ENCODE data around the gene GAL. TPM values are rescaled to one million over a fixed set of nuclear protein-coding genes. Genes with fewer than 3 reads are reported as not detected.

GAL gene
- total RNA-seq, 1 experiment from 2014 or later: 65.2 TPM

DNA sequence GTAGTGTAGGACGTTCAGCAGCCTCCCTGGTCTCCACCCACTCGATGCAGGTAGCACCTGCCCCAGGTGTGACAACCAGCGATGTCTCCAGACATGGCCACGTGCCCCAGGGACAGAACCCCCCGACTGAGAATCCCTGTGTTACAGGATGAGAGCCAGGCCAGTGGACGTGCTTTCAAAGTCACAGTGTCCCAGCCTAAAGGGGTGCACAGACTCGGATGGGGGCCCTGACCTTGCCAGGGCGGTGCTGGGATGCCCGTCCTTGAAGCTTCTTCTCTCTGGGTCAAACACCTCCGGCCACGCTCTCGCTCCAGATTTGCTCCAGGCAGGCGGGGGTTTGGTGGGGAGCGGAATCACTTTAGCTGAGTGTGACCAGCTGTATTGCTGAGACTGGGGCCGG is 23.3 kb upstream of the GAL start:
- H3K23ac ChIP-seq (ENCODE audit: insufficient read length, low read depth, low read length): no peak overlapping the region
- no peak for TF ChIP-seq CTCF (conservative IDR thresholded peaks at IDR 0.05)
- H3K4ac ChIP-seq (ENCODE audit: low read depth, low read length): no peak overlapping the region
- H2BK20ac ChIP-seq (ENCODE audit: low read depth, low read length, poor library complexity, severe bottlenecking): no peak overlapping the region
- no peaks in the 10 kb centered on the region for H3K27me3 ChIP-seq (ENCODE audit: insufficient read depth, low read length)
- no peaks in the 10 kb centered on the region for H4K20me1 ChIP-seq (ENCODE audit: control insufficient read depth, insufficient read depth, insufficient read length)
- H3K9me3 ChIP-seq (ENCODE audit: control insufficient read depth, low read depth, low read length): no peaks in the 10 kb centered on the region
- H2BK120ac ChIP-seq (ENCODE audit: low read depth, low read length, poor library complexity, severe bottlenecking): no peak overlapping the region
- H4K8ac ChIP-seq (replicated peaks; ENCODE audit: insufficient read length, low read depth, low read length): no peak overlapping the region
- no peak overlapping the region for H3K14ac ChIP-seq (ENCODE audit: insufficient read depth, low read length)
- H3K18ac ChIP-seq (ENCODE audit: insufficient read length, low read depth, low read length): no peak overlapping the region
- Mint-ChIP-seq H3K36me3 (ENCODE audit: insufficient read depth in 1 of 3, low read depth in 3 of 3) (no peaks in the 10 kb centered on the region), H3K27me3 (ENCODE audit: low read depth) (peaks cover 4% of the 10 kb centered on the region), H3K4me1 (no peaks in the 10 kb centered on the region), H3K4me3 (no peak overlapping the region), H3K9me3 (peaks cover 3 to 6% of the 10 kb centered on the region in 2 experiments; a peak in 3 of 5 replicates), H3K27ac (no peak overlapping the region)
- H3K27ac ChIP-seq (ENCODE audit: insufficient read length, low read depth, low read length): no peak overlapping the region
- no peaks in the 10 kb centered on the region for H3K4me1 ChIP-seq (ENCODE audit: insufficient read depth, low read length)
- H3K79me2 ChIP-seq (ENCODE audit: insufficient read depth, low read length): no peaks in the 10 kb centered on the region
- H3K9ac ChIP-seq (ENCODE audit: extremely low read depth, insufficient read length, low read length): no peak overlapping the region
- no peaks in the 10 kb centered on the region for H3K79me1 ChIP-seq (ENCODE audit: insufficient read depth, low read depth, low read length, poor library complexity, severe bottlenecking)
- no peak overlapping the region for H4K5ac ChIP-seq (ENCODE audit: insufficient read length, low read depth, low read length)
- H2BK15ac ChIP-seq (ENCODE audit: low read depth, low read length): no peak overlapping the region
- DNase-seq: no peak
- H4K91ac ChIP-seq (ENCODE audit: insufficient read length, low read depth, low read length): no peak overlapping the region
- H3K4me2 ChIP-seq (ENCODE audit: insufficient read depth, insufficient read length, low read length): no peak overlapping the region
- no peak overlapping the region for H3T11ph ChIP-seq (ENCODE audit: low read length)
- H3K23me2 ChIP-seq (ENCODE audit: insufficient read length, low read depth, low read length, poor library complexity, severe bottlenecking): no peaks in the 10 kb centered on the region
- no peak overlapping the region for H2BK5ac ChIP-seq (ENCODE audit: insufficient read length, low read length)
- H3K56ac ChIP-seq (ENCODE audit: insufficient read length, low read depth, low read length): no peak overlapping the region
- no peak overlapping the region for H2AFZ ChIP-seq (ENCODE audit: low read length)
- H2AK5ac ChIP-seq (ENCODE audit: insufficient read length, low read length): no peak overlapping the region
- H2BK12ac ChIP-seq (ENCODE audit: insufficient read length, low read depth, low read length): no peak overlapping the region
- WGBS (ENCODE audit: extremely low coverage, insufficient read length, low lambda C conversion rate): no CpG with 5 or more reads among the region's 15 CpGs
